ENCODE data around the gene TNRC6A. TPM values are rescaled to one million over a fixed set of nuclear protein-coding genes. Genes with fewer than 3 reads are reported as not detected.

TNRC6A gene
- total and polyA plus RNA-seq, 4 donors: 9.3 to 42.3 (median 22.9) TPM

GRCh38 chr16:24771779-24772157 is 42.3 kb downstream of the TNRC6A start:
- Histone ChIP-seq H3K9me3 (ENCODE audit: control insufficient read depth in 4 of 4, low read length in 3 of 4) (no peaks in the 10 kb centered on the region), H3K36me3 (ENCODE audit: control insufficient read depth in 4 of 4, insufficient read depth in 3 of 4, low read depth in 1 of 4, low read length in 3 of 4) (peaks cover 0 to 5% (median under 1%) of the 10 kb centered on the region in 4 donors), H3K27me3 (ENCODE audit: control insufficient read depth in 4 of 4, insufficient read depth in 4 of 4, low read length in 3 of 4) (no peaks in the 10 kb centered on the region), H3K4me3 (ENCODE audit: low read depth in 1 of 3, low read length in 3 of 3) (no peak overlapping the region), H3K4me1 (ENCODE audit: control insufficient read depth in 4 of 4, insufficient read depth in 4 of 4, low read length in 3 of 4) (peaks cover 14 to 31% (median 18%) of the 10 kb centered on the region in 4 donors), H3K9ac (ENCODE audit: low read depth in 1 of 2, low read length in 2 of 2) (no peak overlapping the region), H3K27ac (ENCODE audit: low read depth in 1 of 2, low read length in 2 of 2) (peak overlapping the region in 1 of 2 donors; percentile 15)
- no peak for DNase-seq (ENCODE audit: low spot score)
- 50% methylated on average over 1 of the region's 1 CpG for WGBS
- TF ChIP-seq RXRA (IDR thresholded peaks at IDR 0.05) (peak in 1 of 2 donors; percentile 13), YY1 (IDR thresholded peaks at IDR 0.05) (no peak), ZBTB33 (IDR thresholded peaks at IDR 0.05) (peak; percentile 26), RAD21 (IDR thresholded peaks at IDR 0.05) (peak in 1 of 2 donors; percentile 6), HNF4A (conservative IDR thresholded peaks at IDR 0.05) (peak in 1 of 2 donors; percentile 7), GABPA (IDR thresholded peaks at IDR 0.05 in 1 of 2, conservative IDR thresholded peaks at IDR 0.05 in 1 of 2) (peak in 1 of 2 donors; percentile 11)

- TF ChIP-seq RAD21 (IDR thresholded peaks at IDR 0.05): no peak
- no peak for TF ChIP-seq HNF4A (conservative IDR thresholded peaks at IDR 0.05)
- TF ChIP-seq EGR1 (IDR thresholded peaks at IDR 0.05; ENCODE audit: low read depth in 2 of 2): no peak
- TF ChIP-seq HNF4G (IDR thresholded peaks at IDR 0.05): no peak
- TF ChIP-seq FOXA1 (IDR thresholded peaks at IDR 0.05): no peak
- TF ChIP-seq REST (IDR thresholded peaks at IDR 0.05): no peak
- no peak for TF ChIP-seq GABPA (IDR thresholded peaks at IDR 0.05 in 1 of 2, conservative IDR thresholded peaks at IDR 0.05 in 1 of 2)
- TF ChIP-seq SP1 (IDR thresholded peaks at IDR 0.05): no peak
- TF ChIP-seq TAF1 (conservative IDR thresholded peaks at IDR 0.05): no peak
- no peak for TF ChIP-seq MAX (IDR thresholded peaks at IDR 0.05)
- no peak for TF ChIP-seq FOXA2 (IDR thresholded peaks at IDR 0.05)
- Histone ChIP-seq H3K9ac (ENCODE audit: low read depth in 1 of 2, low read length in 2 of 2) (no peak overlapping the region), H3K27me3 (ENCODE audit: control insufficient read depth in 4 of 4, insufficient read depth in 4 of 4, low read length in 3 of 4) (no peaks in the 10 kb centered on the region), H3K9me3 (ENCODE audit: control insufficient read depth in 4 of 4, low read length in 3 of 4) (no peaks in the 10 kb centered on the region), H3K4me1 (ENCODE audit: control insufficient read depth in 4 of 4, insufficient read depth in 4 of 4, low read length in 3 of 4) (peaks cover 18 to 44% (median 25%) of the 10 kb centered on the region in 4 donors), H3K4me3 (ENCODE audit: low read depth in 1 of 3, low read length in 3 of 3) (no peak overlapping the region), H3K36me3 (ENCODE audit: control insufficient read depth in 4 of 4, insufficient read depth in 3 of 4, low read depth in 1 of 4, low read length in 3 of 4) (peaks cover 6 to 18% (median 14%) of the 10 kb centered on the region in 4 donors), H3K27ac (ENCODE audit: low read depth in 1 of 2, low read length in 2 of 2) (no peak overlapping the region)
- DNase-seq (ENCODE audit: low spot score): no peak
- 88% methylated on average over 4 of the region's 4 CpGs for whole genome bisulfite sequencing
Observed at GRCh38 chr16:24773771-24774427, 44.4 kb downstream of the TNRC6A start.

Measured in liver (tissue), 9 donors.